ENCODE data around the gene ANKRD33B. TPM values are rescaled to one million over a fixed set of nuclear protein-coding genes. Genes with fewer than 3 reads are reported as not detected.
"Not testable (repeated sequence)": the region's sequence is repeated elsewhere in the genome, so short reads cannot be mapped to it uniquely, and the experiment has no call there.

Gene ANKRD33B
- total and polyA plus RNA-seq, 2 experiments from 2014 or later: 0.71 to 1.5 TPM

DNA sequence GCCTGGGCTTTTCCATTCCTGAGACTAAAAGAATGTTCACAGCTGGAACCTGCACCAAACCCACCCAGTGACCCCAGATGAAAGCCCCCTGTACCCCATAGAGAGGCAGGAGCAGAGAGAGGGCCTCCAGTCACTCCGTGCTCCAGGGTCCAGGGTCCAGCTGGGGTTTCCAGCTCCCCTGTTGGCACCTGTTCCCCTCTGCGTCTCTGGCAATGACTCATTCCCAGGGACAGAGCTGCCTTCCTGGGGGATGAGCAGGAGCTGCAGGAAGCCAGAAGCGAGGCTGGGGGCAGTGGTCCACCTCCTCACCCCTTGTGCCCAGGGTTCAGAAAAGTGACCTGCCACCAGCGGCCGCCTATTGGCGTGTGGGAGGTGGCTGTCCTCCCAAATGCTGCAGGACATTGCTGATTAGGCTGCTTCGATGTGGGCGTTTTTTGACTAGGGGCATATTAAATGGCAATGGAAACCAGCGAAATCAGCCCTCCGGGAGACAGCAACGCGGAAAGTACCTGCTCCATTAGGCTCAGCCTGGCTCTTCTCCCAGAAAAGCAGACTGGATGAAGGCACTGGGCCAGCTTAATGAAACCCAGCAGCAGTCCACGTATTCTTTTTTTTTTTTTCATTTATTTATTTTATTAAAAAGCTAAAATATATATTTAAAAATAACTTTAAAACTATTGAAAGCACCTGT, 99.8 kb downstream of the ANKRD33B start:
- Histone ChIP-seq H2AFZ (no peak overlapping the region), H3K9ac (no peak overlapping the region), H3K4me1 (ENCODE audit: insufficient read depth) (0 out of 2 replicates have a peak, but pooled peaks cover 4% of the 10 kb centered on the region), H3K4me3 (no peak overlapping the region), H3K27me3 (replicated peaks; ENCODE audit: insufficient read depth) (no peaks in the 10 kb centered on the region), H3F3A (ENCODE audit: insufficient read depth) (no peaks in the 10 kb centered on the region), H3K9me3 (ENCODE audit: low read depth) (no peaks in the 10 kb centered on the region), H3K4me2 (ENCODE audit: unreplicated experiment) (no peak overlapping the region), H3K79me2 (ENCODE audit: insufficient read depth) (no peaks in the 10 kb centered on the region), H3K36me3 (ENCODE audit: low read depth) (no peaks in the 10 kb centered on the region), H3K27ac (no peak overlapping the region), H4K20me1 (ENCODE audit: insufficient read depth) (no peaks in the 10 kb centered on the region), H3K9me2 (ENCODE audit: insufficient read depth) (no peaks in the 10 kb centered on the region)
- peak; percentile 53 for DNase-seq
- 5 to 7% methylated on average over 13 of the region's 13 CpGs for WGBS, 2 experiments (ENCODE audit: low coverage in 1 of 2, low lambda C conversion rate in 2 of 2, missing lambda C conversion rate in 2 of 2)
- no peak for TF ChIP-seq EZH2phosphoT487 (IDR thresholded peaks at IDR 0.05; ENCODE audit: insufficient read depth, low read depth)
- in situ Hi-C loops (cut with MboI): no loop called here

DNA sequence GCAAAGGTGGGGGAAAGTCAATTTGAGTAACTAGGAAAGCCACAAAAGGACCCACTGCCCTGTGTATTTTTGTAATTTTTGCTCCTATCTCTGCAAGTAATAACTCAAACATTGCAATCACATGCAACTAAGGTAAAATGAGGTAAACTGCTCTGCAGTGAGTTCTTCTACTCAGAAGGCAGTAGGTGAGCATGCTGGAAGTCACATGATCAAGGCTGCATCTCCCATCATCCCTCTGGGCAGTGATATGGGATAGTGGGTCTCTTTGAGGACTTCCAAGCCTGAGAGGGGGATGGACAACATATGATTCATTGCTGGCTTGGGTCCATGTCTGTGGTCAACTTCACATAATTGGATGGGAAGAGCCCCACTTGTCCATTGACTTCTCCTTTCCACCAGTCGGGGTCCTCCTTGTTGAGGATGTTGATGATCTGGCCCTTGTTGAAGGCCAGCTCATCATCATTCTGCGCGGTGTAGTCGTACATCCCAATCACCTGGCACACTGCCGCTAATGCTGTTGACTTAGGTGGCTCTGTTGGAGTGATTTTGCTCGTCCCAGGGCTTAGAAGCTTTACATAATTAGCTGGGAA, 100.4 kb downstream of the ANKRD33B start:
- H2AFZ ChIP-seq; H3K9ac ChIP-seq; H3K4me3 ChIP-seq; in situ Hi-C loops (cut with MboI); H3K9me2 ChIP-seq (ENCODE audit: insufficient read depth); H3K4me2 ChIP-seq (ENCODE audit: unreplicated experiment); H3K27me3 ChIP-seq (replicated peaks; ENCODE audit: insufficient read depth); DNase-seq; H3K36me3 ChIP-seq (ENCODE audit: low read depth); H3K27ac ChIP-seq; H3K79me2 ChIP-seq (ENCODE audit: insufficient read depth); H3K4me1 ChIP-seq (ENCODE audit: insufficient read depth); H3F3A ChIP-seq (ENCODE audit: insufficient read depth); H4K20me1 ChIP-seq (ENCODE audit: insufficient read depth); H3K9me3 ChIP-seq (ENCODE audit: low read depth): not testable (repeated sequence)
- 85% methylated on average over 6 of the region's 6 CpGs for WGBS, 2 experiments (ENCODE audit: low coverage in 1 of 2, low lambda C conversion rate in 2 of 2, missing lambda C conversion rate in 2 of 2)

DNA sequence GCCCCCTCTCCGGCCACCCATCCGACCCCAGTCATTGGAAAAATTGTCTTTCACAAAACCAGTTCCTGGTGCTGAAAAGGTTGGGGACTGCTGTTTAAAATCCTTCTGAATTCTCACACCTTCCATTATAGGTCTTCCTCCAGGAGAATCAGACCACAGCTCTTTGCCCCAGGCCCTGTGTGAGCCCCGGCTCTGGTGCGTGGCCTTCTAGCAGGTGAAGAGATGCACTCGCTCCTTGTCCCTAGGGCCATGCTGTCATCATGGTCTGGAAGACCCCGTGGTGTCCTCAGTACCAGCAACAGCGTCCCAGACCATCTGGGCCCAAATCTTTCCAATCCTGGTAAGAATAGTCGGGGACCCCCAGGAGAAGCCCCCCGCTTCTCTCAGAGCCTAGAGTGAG, 101.9 kb downstream of the ANKRD33B start:
- no peak overlapping the region for H3K4me3 ChIP-seq
- DNase-seq: no peak
- 81 to 85% methylated on average over 9 of the region's 9 CpGs for WGBS, 2 experiments (ENCODE audit: low coverage in 1 of 2, low lambda C conversion rate in 2 of 2, missing lambda C conversion rate in 2 of 2)
- no peaks in the 10 kb centered on the region for H3K36me3 ChIP-seq (ENCODE audit: low read depth)
- H3K4me2 ChIP-seq (ENCODE audit: unreplicated experiment): no peak overlapping the region
- H2AFZ ChIP-seq: no peak overlapping the region
- no peak overlapping the region for H3K9ac ChIP-seq
- no peaks in the 10 kb centered on the region for H3K9me3 ChIP-seq (ENCODE audit: low read depth)
- H3K27me3 ChIP-seq (replicated peaks; ENCODE audit: insufficient read depth): no peaks in the 10 kb centered on the region
- in situ Hi-C loops (cut with MboI): no loop called here
- no peaks in the 10 kb centered on the region for H3K79me2 ChIP-seq (ENCODE audit: insufficient read depth)
- no peaks in the 10 kb centered on the region for H3K9me2 ChIP-seq (ENCODE audit: insufficient read depth)
- TF ChIP-seq EZH2phosphoT487 (IDR thresholded peaks at IDR 0.05; ENCODE audit: insufficient read depth, low read depth): no peak
- no peak for TF ChIP-seq EZH2 (IDR thresholded peaks at IDR 0.05; ENCODE audit: insufficient read depth, poor library complexity, severe bottlenecking)
- H3F3A ChIP-seq (ENCODE audit: insufficient read depth): no peaks in the 10 kb centered on the region
- no peak overlapping the region for H3K27ac ChIP-seq
- H4K20me1 ChIP-seq (ENCODE audit: insufficient read depth): no peaks in the 10 kb centered on the region
- 0 out of 2 replicates have a peak, but pooled peaks cover 4% of the 10 kb centered on the region for H3K4me1 ChIP-seq (ENCODE audit: insufficient read depth)

- Histone ChIP-seq H3K9ac (no peak overlapping the region), H3F3A (ENCODE audit: insufficient read depth) (no peaks in the 10 kb centered on the region), H2AFZ (no peak overlapping the region), H3K36me3 (ENCODE audit: low read depth) (no peaks in the 10 kb centered on the region), H3K4me2 (ENCODE audit: unreplicated experiment) (no peak overlapping the region), H3K27ac (no peak overlapping the region), H3K4me3 (no peak overlapping the region), H3K4me1 (ENCODE audit: insufficient read depth) (0 out of 2 replicates have a peak, but pooled peaks cover 4% of the 10 kb centered on the region), H3K9me3 (ENCODE audit: low read depth) (no peaks in the 10 kb centered on the region), H4K20me1 (ENCODE audit: insufficient read depth) (no peaks in the 10 kb centered on the region), H3K79me2 (ENCODE audit: insufficient read depth) (no peaks in the 10 kb centered on the region), H3K27me3 (replicated peaks; ENCODE audit: insufficient read depth) (no peaks in the 10 kb centered on the region), H3K9me2 (ENCODE audit: insufficient read depth) (no peaks in the 10 kb centered on the region)
- no peak for DNase-seq
- TF ChIP-seq EZH2 (IDR thresholded peaks at IDR 0.05; ENCODE audit: insufficient read depth, poor library complexity, severe bottlenecking): no peak
- TF ChIP-seq EZH2phosphoT487 (IDR thresholded peaks at IDR 0.05; ENCODE audit: insufficient read depth, low read depth): no peak
- in situ Hi-C loops (cut with MboI): no loop called here
- WGBS, 2 experiments (ENCODE audit: low coverage in 1 of 2, low lambda C conversion rate in 2 of 2, missing lambda C conversion rate in 2 of 2): 65 to 69% methylated on average over 7 of the region's 7 CpGs
These were observed 102.8 kb downstream of the ANKRD33B start for GRCh38 chr5:10666531-10667299.
